OCI-LY7 (cell line): ENCODE measurements around the gene CEP63.

ENCODE experiments used
- EZH2phosphoT487 ChIP-seq: fragments of 200-600 bp; sonication (generic); IDR thresholded peaks from 2 replicates; pipeline ENCODE4 v1.6.1; 2018; ENCODE audit warnings: low read depth, borderline replicate concordance, mild to moderate bottlenecking, mixed run types, antibody characterized with exemption, low read length, moderate library complexity, mixed read lengths
- TF ChIP-seq, protein P1 (sequence below): fragments of 200-600 bp; sonication (generic); conservative IDR thresholded peaks from 2 replicates; pipeline ENCODE4 v1.5.1; 2014; ENCODE audit warnings: mild to moderate bottlenecking, antibody characterized with exemption, low read length, moderate library complexity, mixed read lengths

DNA sequence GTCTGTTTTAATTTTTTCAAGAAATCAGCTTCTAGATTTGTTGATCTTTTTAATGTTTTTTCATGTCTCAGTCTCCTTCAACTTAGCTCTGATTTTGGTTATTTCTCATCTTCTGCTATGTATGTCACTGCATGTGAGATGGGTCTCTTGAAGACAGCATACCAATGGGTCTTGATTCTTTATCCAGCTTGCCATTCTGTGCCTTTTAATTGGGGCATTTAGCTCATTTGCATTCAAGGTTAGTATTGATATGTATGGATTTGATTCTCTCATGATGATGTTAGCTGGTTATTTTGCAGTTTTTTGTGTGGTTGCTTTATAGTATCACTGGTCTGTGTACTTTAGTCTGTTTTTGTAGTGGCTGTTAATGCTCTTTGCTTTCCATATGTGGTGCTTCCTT, 39.4 kb downstream of the CEP63 start:
- TF ChIP-seq, protein P1, sequence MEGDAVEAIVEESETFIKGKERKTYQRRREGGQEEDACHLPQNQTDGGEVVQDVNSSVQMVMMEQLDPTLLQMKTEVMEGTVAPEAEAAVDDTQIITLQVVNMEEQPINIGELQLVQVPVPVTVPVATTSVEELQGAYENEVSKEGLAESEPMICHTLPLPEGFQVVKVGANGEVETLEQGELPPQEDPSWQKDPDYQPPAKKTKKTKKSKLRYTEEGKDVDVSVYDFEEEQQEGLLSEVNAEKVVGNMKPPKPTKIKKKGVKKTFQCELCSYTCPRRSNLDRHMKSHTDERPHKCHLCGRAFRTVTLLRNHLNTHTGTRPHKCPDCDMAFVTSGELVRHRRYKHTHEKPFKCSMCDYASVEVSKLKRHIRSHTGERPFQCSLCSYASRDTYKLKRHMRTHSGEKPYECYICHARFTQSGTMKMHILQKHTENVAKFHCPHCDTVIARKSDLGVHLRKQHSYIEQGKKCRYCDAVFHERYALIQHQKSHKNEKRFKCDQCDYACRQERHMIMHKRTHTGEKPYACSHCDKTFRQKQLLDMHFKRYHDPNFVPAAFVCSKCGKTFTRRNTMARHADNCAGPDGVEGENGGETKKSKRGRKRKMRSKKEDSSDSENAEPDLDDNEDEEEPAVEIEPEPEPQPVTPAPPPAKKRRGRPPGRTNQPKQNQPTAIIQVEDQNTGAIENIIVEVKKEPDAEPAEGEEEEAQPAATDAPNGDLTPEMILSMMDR, result no peak
- no peak for TF ChIP-seq EZH2phosphoT487
